Parathyroid adenoma (tissue), 2 donors: ENCODE results near the gene IFT52.

ENCODE experiments used
- H2AFZ ChIP-seq: fragments of 300-600 bp; sonication (generic); one replicate; pipeline ENCODE4 v1.7.0; 2017; ENCODE audit warnings: antibody characterized with exemption, mild to moderate bottlenecking
- H3K27ac ChIP-seq: fragments of 300-600 bp; sonication (generic); one replicate; pipeline ENCODE4 v1.7.0; 2017
- H3K27me3 ChIP-seq: fragments of 300-600 bp; sonication (generic); one replicate; pipeline ENCODE4 v1.7.0; 2017; ENCODE audit warnings: low read length; ENCODE audit not compliant: control insufficient read depth, insufficient read depth
- H3K36me3 ChIP-seq: fragments of 300-600 bp; sonication (generic); one replicate; pipeline ENCODE4 v1.7.0; 2017; ENCODE audit warnings: low read length; ENCODE audit not compliant: control insufficient read depth, insufficient read depth
- H3K4me1 ChIP-seq: fragments of 300-600 bp; sonication (generic); one replicate; pipeline ENCODE4 v1.7.0; 2017; ENCODE audit warnings: control low read depth
- H3K4me2 ChIP-seq: fragments of 300-600 bp; sonication (generic); one replicate; pipeline ENCODE4 v1.7.0; 2017; ENCODE audit warnings: low read length
- H3K4me3 ChIP-seq: fragments of 300-600 bp; sonication (generic); one replicate; pipeline ENCODE4 v1.7.0; 2017; ENCODE audit warnings: low read depth, low read length
- H3K79me2 ChIP-seq: fragments of 300-600 bp; sonication (generic); one replicate; pipeline ENCODE4 v1.7.0; 2017; ENCODE audit warnings: control low read depth
- H3K9ac ChIP-seq: fragments of 300-600 bp; sonication (generic); one replicate; pipeline ENCODE4 v1.7.0; 2017; ENCODE audit warnings: mild to moderate bottlenecking
- H3K9me3 ChIP-seq: fragments of 300-600 bp; sonication (generic); one replicate; pipeline ENCODE4 v1.7.0; 2017; ENCODE audit warnings: low read length; ENCODE audit not compliant: control insufficient read depth
- CTCF ChIP-seq: fragments of 300-600 bp; sonication (generic); IDR thresholded peaks from one replicate; pipeline ENCODE4 v1.7.0; 2017; ENCODE audit warnings: antibody characterized with exemption, mild to moderate bottlenecking
- donor health status: primary hyperparathyroidism.

Gene IFT52

GRCh38 chr20:43544501-43544900 lies 46.2 kb upstream of the IFT52 start:
- Histone ChIP-seq H3K79me2 (no peaks in the 10 kb centered on the region), H3K36me3 (no peaks in the 10 kb centered on the region), H3K4me2 (no peak overlapping the region), H3K9ac (no peak overlapping the region), H3K4me3 (no peak overlapping the region), H3K27ac (no peak overlapping the region), H3K27me3 (no peaks in the 10 kb centered on the region), H3K9me3 (no peaks in the 10 kb centered on the region), H2AFZ (no peak overlapping the region), H3K4me1 (no peaks in the 10 kb centered on the region)
- no peak for TF ChIP-seq CTCF

- Histone ChIP-seq H3K9me3 (no peaks in the 10 kb centered on the region), H2AFZ (no peak overlapping the region), H3K4me1 (no peaks in the 10 kb centered on the region), H3K4me3 (no peak overlapping the region), H3K9ac (no peak overlapping the region), H3K4me2 (no peak overlapping the region), H3K27me3 (no peaks in the 10 kb centered on the region), H3K36me3 (no peaks in the 10 kb centered on the region), H3K79me2 (no peaks in the 10 kb centered on the region), H3K27ac (no peak overlapping the region)
- no peak for TF ChIP-seq CTCF
These were observed 44.7 kb upstream of the IFT52 start for GRCh38 chr20:43545837-43546578.

- H3K4me1 ChIP-seq = no peaks in the 10 kb centered on the region
- no peak overlapping the region for H3K4me3 ChIP-seq
- no peaks in the 10 kb centered on the region for H3K9me3 ChIP-seq
- no peaks in the 10 kb centered on the region for H3K79me2 ChIP-seq
- H3K27me3 ChIP-seq = no peaks in the 10 kb centered on the region
- H3K36me3 ChIP-seq = no peaks in the 10 kb centered on the region
- TF ChIP-seq CTCF = no peak
- no peak overlapping the region for H3K4me2 ChIP-seq
- no peak overlapping the region for H2AFZ ChIP-seq
- H3K27ac ChIP-seq = no peak overlapping the region
- no peak overlapping the region for H3K9ac ChIP-seq
These were observed 42.4 kb upstream of the IFT52 start for GRCh38 chr20:43548273-43548880.

- no peaks in the 10 kb centered on the region for H3K36me3 ChIP-seq
- no peak overlapping the region for H2AFZ ChIP-seq
- H3K79me2 ChIP-seq = no peaks in the 10 kb centered on the region
- H3K4me2 ChIP-seq = no peak overlapping the region
- no peaks in the 10 kb centered on the region for H3K4me1 ChIP-seq
- H3K27me3 ChIP-seq = no peaks in the 10 kb centered on the region
- no peak for TF ChIP-seq CTCF
- no peak overlapping the region for H3K9ac ChIP-seq
- no peak overlapping the region for H3K27ac ChIP-seq
- no peak overlapping the region for H3K4me3 ChIP-seq
- no peaks in the 10 kb centered on the region for H3K9me3 ChIP-seq
These were observed 41.2 kb upstream of the IFT52 start for GRCh38 chr20:43549416-43550065.
